Rectal smooth muscle tissue (tissue), 1 donor: ENCODE measurements around the gene TSR3.

ENCODE experiments used
- H3K27ac ChIP-seq: one replicate; pipeline ENCODE4 v1.7.0; 2013; ENCODE audit warnings: low read depth, low read length, inconsistent platforms
- H3K27me3 ChIP-seq: one replicate; pipeline ENCODE4 v1.7.0; 2013; ENCODE audit warnings: low read length; ENCODE audit not compliant: control insufficient read depth, insufficient read depth
- H3K36me3 ChIP-seq: one replicate; pipeline ENCODE4 v1.7.0; 2013; ENCODE audit warnings: low read length; ENCODE audit not compliant: control insufficient read depth, insufficient read depth
- H3K4me1 ChIP-seq: one replicate; pipeline ENCODE4 v1.7.0; 2013; ENCODE audit warnings: low read length; ENCODE audit not compliant: control insufficient read depth, insufficient read depth
- H3K4me3 ChIP-seq: one replicate; pipeline ENCODE4 v1.7.0; 2013; ENCODE audit warnings: low read length
- H3K9ac ChIP-seq: one replicate; pipeline ENCODE4 v1.7.0; 2013; ENCODE audit warnings: low read length

TSR3 gene

GRCh38 chr16:1299868-1300203 is 51.8 kb downstream of the TSR3 start:
- Histone ChIP-seq H3K27me3 (peaks cover 23% of the 10 kb centered on the region), H3K4me1 (no peaks in the 10 kb centered on the region), H3K27ac (no peak overlapping the region), H3K36me3 (no peaks in the 10 kb centered on the region), H3K4me3 (no peak overlapping the region), H3K9ac (no peak overlapping the region)
